GM12865 (cell line): ENCODE measurements around the gene CFAP61.

ENCODE experiments used
- DNase-seq: peaks from one replicate; pipeline ENCODE4 v3.0.0; 2010; ENCODE audit warnings: low read depth
- H3K4me3 ChIP-seq: 2 replicates; pipeline ENCODE4 v1.5.1; 2011; ENCODE audit warnings: mild to moderate bottlenecking, low read depth, low read length, control low read depth
- CTCF ChIP-seq: IDR thresholded peaks from 2 replicates; pipeline ENCODE4 v1.5.1; 2011; ENCODE audit warnings: low read length, control low read depth, low read depth, inconsistent platforms; ENCODE audit not compliant: insufficient read depth; ENCODE audit errors: missing control alignments

The CFAP61 gene

DNA sequence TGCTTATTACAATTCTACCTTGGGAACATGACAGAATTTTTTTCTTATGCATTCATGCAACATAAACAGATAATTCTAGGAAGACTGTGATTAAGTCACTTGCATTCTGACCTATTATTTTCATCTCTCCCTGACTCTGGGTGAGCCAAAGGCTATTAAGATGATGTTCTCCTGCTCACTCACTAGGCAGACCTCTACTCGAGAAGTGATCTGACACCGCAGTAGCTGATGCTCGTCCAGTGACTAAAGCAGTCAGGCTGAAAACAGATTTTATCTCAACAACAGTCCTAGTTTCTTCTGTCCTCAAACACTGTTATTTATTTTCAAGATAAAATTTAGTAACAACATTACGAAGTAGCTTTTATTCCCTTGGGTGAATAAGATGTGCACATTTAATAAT lies 17.8 kb upstream of the CFAP61 start:
- no peak overlapping the region for H3K4me3 ChIP-seq
- no peak for TF ChIP-seq CTCF
- no peak for DNase-seq

DNA sequence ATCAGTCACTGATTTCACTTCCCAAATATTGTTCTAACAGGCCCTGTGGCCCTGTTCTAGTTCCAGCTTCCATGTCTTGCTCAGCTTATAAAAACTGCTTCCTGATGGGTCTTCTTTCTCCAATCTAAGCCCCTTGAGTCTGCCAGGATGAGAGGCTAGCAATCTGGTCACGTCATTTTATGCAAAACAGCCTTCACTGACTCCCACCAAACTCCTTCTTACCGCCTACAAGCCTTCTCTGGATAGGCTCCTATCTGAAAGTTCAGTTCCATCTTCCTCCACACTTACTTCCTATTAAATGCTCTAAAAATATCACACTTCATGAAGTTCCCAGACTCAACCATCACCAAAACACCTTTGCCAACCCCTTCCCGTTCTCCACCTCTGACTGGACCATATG lies 15.6 kb upstream of the CFAP61 start:
- no peak for TF ChIP-seq CTCF
- no peak for DNase-seq
- H3K4me3 ChIP-seq: no peak overlapping the region

DNA sequence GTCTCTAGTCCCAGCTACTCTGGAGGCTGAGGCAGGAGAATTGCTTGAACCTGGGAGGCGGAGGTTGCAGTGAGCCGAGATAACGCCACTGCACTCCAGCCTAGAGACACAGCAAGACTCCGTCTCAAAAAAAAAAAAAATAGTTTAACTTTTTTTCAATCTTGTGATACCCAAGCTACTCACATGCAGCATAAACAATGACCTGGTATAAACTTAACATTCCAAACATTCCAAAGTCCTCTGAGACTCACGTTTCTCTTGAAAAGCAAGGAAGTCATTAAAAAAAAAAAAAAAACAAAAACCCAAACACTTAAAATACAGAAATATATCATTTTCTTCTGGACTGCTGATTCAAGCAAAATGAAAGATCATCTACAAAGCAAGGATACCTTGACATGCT lies 14.4 kb upstream of the CFAP61 start:
- TF ChIP-seq CTCF: no peak
- H3K4me3 ChIP-seq: no peak overlapping the region
- DNase-seq: no peak

- H3K4me3 ChIP-seq: no peak overlapping the region
- no peak for DNase-seq
- no peak for TF ChIP-seq CTCF
These were observed 13.7 kb upstream of the CFAP61 start for GRCh38 chr20:20038586-20038985.

GRCh38 chr20:20039752-20040387 lies 12.5 kb upstream of the CFAP61 start:
- no peak for TF ChIP-seq CTCF
- no peak for DNase-seq
- no peak overlapping the region for H3K4me3 ChIP-seq

DNA sequence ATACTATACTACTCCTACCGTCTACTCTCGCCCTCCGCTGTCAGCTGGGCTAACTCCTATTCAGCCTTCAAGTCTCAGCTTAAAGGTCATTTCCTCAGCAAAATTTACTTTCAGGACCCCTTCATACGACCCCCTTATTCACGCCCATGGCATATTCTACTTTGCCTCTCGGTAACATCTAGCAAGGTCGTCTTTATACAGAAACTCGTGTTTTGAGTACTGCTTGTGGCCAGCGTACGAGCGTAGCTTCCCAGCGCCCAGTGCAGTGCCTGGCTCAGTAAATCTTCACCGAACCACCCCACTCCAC lies 612 bp upstream of the CFAP61 start:
- no peak for TF ChIP-seq CTCF
- DNase-seq: peak; percentile 2
- peak overlapping the region; percentile 60 for H3K4me3 ChIP-seq

GRCh38 chr20:20060234-20060998 lies 8.1 kb downstream of the CFAP61 start:
- H3K4me3 ChIP-seq: no peak overlapping the region
- DNase-seq: peak; percentile 24
- no peak for TF ChIP-seq CTCF
